ENCODE measurements around the gene MSRB1.
"Not testable (repeated sequence)": the region's sequence is repeated elsewhere in the genome, so short reads cannot be mapped to it uniquely, and the experiment has no call there.

Gene MSRB1

GRCh38 chr16:1940273-1941161, 2.5 kb downstream of the MSRB1 start:
- DNase-seq (ENCODE audit: low read depth in 2 of 2), result no peak

GRCh38 chr16:1939833-1940232, 3.2 kb downstream of the MSRB1 start:
- DNase-seq (ENCODE audit: low read depth in 2 of 2), result not testable (repeated sequence)

GRCh38 chr16:1938910-1939309, 4.1 kb downstream of the MSRB1 start:
- DNase-seq (ENCODE audit: low read depth in 2 of 2), result no peak

- DNase-seq (ENCODE audit: low read depth in 2 of 2), result no peak
Measured at GRCh38 chr16:1938316-1938715, 4.7 kb downstream of the MSRB1 start.

GRCh38 chr16:1936945-1937479, 6.0 kb downstream of the MSRB1 start:
- no peak for DNase-seq (ENCODE audit: low read depth in 2 of 2)

- no peak for DNase-seq (ENCODE audit: low read depth in 2 of 2)
Measured at GRCh38 chr16:1933097-1933661, 9.8 kb downstream of the MSRB1 start.

GRCh38 chr16:1932050-1933028, 10.7 kb downstream of the MSRB1 start:
- no peak for DNase-seq (ENCODE audit: low read depth in 2 of 2)

GRCh38 chr16:1930338-1930720, 12.7 kb downstream of the MSRB1 start:
- no peak for DNase-seq (ENCODE audit: low read depth in 2 of 2)

- peak; percentile 85 to 88 for DNase-seq (ENCODE audit: low read depth in 2 of 2)
Measured at GRCh38 chr16:1929578-1930337, 13.2 kb downstream of the MSRB1 start.

GRCh38 chr16:1929105-1929504, 13.9 kb downstream of the MSRB1 start:
- no peak for DNase-seq (ENCODE audit: low read depth in 2 of 2)

- DNase-seq (ENCODE audit: low read depth in 2 of 2), result no peak
Measured at GRCh38 chr16:1926271-1926670, 16.7 kb downstream of the MSRB1 start.

- no peak for DNase-seq (ENCODE audit: low read depth in 2 of 2)
Measured at GRCh38 chr16:1924095-1924494, 18.9 kb downstream of the MSRB1 start.

- no peak for DNase-seq (ENCODE audit: low read depth in 2 of 2)
Measured at GRCh38 chr16:1923299-1924034, 19.5 kb downstream of the MSRB1 start.

- no peak for DNase-seq (ENCODE audit: low read depth in 2 of 2)
Measured at GRCh38 chr16:1922357-1922756, 20.6 kb downstream of the MSRB1 start.

- DNase-seq (ENCODE audit: low read depth in 2 of 2), result no peak
Measured at GRCh38 chr16:1920727-1921171, 22.2 kb downstream of the MSRB1 start.

- not testable (repeated sequence) for DNase-seq (ENCODE audit: low read depth in 2 of 2)
Measured at GRCh38 chr16:1920122-1920521, 22.9 kb downstream of the MSRB1 start.

GRCh38 chr16:1919327-1919998, 23.5 kb downstream of the MSRB1 start:
- no peak for DNase-seq (ENCODE audit: low read depth in 2 of 2)

GRCh38 chr16:1918351-1919326, 24.4 kb downstream of the MSRB1 start, which contains the start of gene HS3ST6:
TSS of gene HS3ST6 (minus strand) at chr16:1918415. CDS start at chr16:1918323, 92 bp downstream.
- DNase-seq (ENCODE audit: low read depth in 2 of 2), result no peak

Data from stimulated activated CD8-positive, alpha-beta memory T cell treated with anti-CD3 and anti-CD28 coated beads, Interleukin-15, amount 100 ng/mL, for 48 hours (primary cell).